ENCODE data around the gene LCORL.
"Not testable (repeated sequence)": the region's sequence is repeated elsewhere in the genome, so short reads cannot be mapped to it uniquely, and the experiment has no call there.

The LCORL gene

DNA sequence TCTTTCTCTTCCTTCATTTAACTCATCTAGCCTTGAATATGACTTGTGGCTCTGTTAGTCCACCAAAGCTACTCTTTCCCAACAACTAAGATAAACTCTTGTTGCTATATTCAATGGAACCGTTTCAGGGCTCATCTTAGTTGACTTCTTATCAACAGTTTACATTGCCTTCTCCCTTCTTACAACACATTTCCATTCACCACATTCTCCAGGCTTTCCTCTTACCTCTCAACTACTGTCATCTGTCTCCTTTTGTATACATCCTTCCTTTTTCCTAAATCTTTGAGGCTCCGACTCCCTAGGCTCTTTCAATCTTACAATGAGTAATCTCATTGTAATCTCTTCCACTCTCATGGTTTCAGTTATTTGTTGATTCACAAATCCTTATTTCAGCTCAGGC, 152.2 kb downstream of the LCORL start:
- H3K4me3 ChIP-seq (ENCODE audit: low read length), result no peak overlapping the region
- H3K9me3 ChIP-seq (ENCODE audit: control insufficient read depth, low read length), result no peaks in the 10 kb centered on the region
- H3K9ac ChIP-seq (ENCODE audit: low read length), result no peak overlapping the region
- no peaks in the 10 kb centered on the region for H3K36me3 ChIP-seq (ENCODE audit: control insufficient read depth, insufficient read depth, low read length)
- H3K27me3 ChIP-seq (ENCODE audit: control insufficient read depth, insufficient read depth, low read length), result no peaks in the 10 kb centered on the region
- no peaks in the 10 kb centered on the region for H3K4me1 ChIP-seq (ENCODE audit: control insufficient read depth, insufficient read depth, low read length)

DNA sequence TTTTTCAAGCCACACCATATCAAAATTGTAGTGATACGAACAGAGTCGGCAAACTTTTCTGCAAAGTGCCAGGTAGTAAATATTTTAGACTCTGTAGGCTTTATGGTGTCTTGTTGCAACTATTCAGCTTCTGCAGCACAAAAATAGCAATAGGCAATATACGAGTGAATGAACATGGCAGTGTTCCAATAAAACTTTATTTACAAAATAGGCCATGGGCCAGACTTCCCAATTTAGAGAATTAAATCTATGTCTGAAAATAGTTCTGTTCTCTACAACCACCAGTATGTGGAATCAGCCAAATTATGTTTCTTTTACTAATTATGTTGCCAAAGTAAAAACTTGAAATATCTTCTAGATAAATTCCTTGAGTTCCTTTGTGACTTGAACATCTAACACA, 154.3 kb downstream of the LCORL start:
- H3K9ac ChIP-seq (ENCODE audit: low read length), result no peak overlapping the region
- no peaks in the 10 kb centered on the region for H3K4me1 ChIP-seq (ENCODE audit: control insufficient read depth, insufficient read depth, low read length)
- no peak overlapping the region for H3K4me3 ChIP-seq (ENCODE audit: low read length)
- H3K36me3 ChIP-seq (ENCODE audit: control insufficient read depth, insufficient read depth, low read length), result no peaks in the 10 kb centered on the region
- no peaks in the 10 kb centered on the region for H3K27me3 ChIP-seq (ENCODE audit: control insufficient read depth, insufficient read depth, low read length)
- no peaks in the 10 kb centered on the region for H3K9me3 ChIP-seq (ENCODE audit: control insufficient read depth, low read length)

DNA sequence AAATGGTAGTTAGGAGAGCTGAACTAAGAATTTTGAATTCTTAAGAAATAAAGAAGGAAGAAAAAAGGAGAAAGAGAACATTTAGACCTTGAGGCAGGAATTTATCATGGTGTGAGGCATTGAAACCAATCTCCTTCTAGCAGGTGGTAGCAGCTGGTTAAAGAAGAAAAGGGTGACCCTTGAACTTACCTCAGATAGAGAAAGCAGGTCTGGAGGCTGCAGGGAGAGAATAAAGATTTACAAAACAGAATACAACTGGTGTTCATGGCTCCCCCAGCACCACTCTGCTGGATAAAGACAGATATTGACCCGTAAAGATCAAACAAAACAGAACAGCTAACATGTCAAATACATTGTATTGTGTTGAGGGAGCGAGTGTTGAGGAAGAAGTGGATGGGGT, 154.7 kb downstream of the LCORL start:
- no peaks in the 10 kb centered on the region for H3K36me3 ChIP-seq (ENCODE audit: control insufficient read depth, insufficient read depth, low read length)
- no peak overlapping the region for H3K9ac ChIP-seq (ENCODE audit: low read length)
- no peaks in the 10 kb centered on the region for H3K27me3 ChIP-seq (ENCODE audit: control insufficient read depth, insufficient read depth, low read length)
- no peaks in the 10 kb centered on the region for H3K4me1 ChIP-seq (ENCODE audit: control insufficient read depth, insufficient read depth, low read length)
- no peak overlapping the region for H3K4me3 ChIP-seq (ENCODE audit: low read length)
- no peaks in the 10 kb centered on the region for H3K9me3 ChIP-seq (ENCODE audit: control insufficient read depth, low read length)

DNA sequence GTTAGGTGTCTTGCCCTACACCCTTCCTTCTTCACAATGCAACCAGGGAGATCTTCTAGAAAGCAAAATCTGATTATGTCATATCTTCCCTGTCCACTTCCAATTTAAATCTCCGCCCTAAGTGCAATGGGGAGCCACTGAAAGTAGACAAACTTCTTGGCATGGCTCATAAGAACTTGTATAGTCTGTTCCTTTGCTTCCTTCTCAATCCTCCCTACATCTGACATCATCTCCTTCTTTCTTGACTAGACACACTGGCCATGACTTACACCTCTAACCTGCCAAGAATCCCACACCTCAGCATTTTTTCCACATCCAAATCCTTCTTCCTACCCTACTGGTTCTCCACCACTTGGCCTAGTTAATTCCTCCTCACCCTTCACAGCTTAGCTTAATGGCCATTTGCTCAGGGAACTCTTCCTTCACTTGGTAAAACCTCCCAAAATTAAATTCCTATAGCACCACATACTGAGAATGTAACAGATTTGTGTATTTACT, 155.6 kb downstream of the LCORL start:
- Histone ChIP-seq H3K27me3 (ENCODE audit: control insufficient read depth, insufficient read depth, low read length) (no peaks in the 10 kb centered on the region), H3K4me1 (ENCODE audit: control insufficient read depth, insufficient read depth, low read length) (no peaks in the 10 kb centered on the region), H3K4me3 (ENCODE audit: low read length) (no peak overlapping the region), H3K9ac (ENCODE audit: low read length) (no peak overlapping the region), H3K9me3 (ENCODE audit: control insufficient read depth, low read length) (no peaks in the 10 kb centered on the region), H3K36me3 (ENCODE audit: control insufficient read depth, insufficient read depth, low read length) (no peaks in the 10 kb centered on the region)

DNA sequence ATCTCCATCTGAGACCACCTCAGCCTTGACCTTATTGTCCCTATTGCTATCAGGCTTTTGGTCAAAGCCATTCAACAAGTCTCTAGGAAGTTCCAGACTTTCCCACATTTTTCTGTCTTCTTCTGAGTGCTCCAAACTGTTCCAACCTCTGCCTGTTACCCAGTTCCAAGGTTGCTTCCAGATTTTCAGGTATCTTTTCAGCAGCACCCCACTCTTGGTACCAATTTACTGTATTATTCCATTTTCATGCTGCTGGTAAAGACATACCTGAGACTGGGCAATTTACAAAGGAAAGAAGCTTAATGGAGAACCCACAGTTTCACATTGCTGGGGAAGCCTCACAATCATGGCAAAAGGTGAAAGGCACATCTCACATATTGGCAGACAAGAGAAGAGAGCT, 159.6 kb downstream of the LCORL start:
- not testable (repeated sequence) for H3K9ac ChIP-seq (ENCODE audit: low read length); H3K4me1 ChIP-seq (ENCODE audit: control insufficient read depth, insufficient read depth, low read length); H3K9me3 ChIP-seq (ENCODE audit: control insufficient read depth, low read length); H3K4me3 ChIP-seq (ENCODE audit: low read length); H3K27me3 ChIP-seq (ENCODE audit: control insufficient read depth, insufficient read depth, low read length); H3K36me3 ChIP-seq (ENCODE audit: control insufficient read depth, insufficient read depth, low read length)

DNA sequence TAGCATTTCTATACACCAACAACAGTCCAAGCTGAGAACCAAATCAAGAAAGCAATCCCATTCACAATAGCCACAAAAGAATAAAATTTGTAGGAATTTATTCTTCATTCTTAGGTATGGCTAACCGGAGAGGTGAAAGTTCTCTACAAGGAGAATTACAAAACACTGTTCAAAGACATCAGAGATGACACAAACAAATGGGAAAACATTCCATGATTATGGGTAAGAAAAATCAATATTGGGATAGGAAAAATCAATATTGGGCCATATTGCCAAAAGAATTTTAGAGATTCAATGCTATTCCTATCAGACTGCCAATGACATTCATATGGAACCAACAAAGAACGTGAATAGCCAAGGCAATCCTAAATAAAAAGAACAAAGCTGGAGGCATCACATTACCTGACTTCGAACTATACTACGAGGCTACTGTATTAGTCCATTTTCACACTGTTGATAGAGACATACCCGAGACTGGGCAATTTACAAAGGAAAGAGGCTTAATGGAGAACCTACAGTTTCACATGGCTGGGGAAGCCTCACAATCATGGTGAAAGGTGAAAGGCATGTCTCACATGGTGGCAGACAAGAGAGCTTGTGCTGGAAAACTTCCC, 161.7 kb downstream of the LCORL start:
- H3K9me3 ChIP-seq (ENCODE audit: control insufficient read depth, low read length), result no peaks in the 10 kb centered on the region
- H3K27me3 ChIP-seq (ENCODE audit: control insufficient read depth, insufficient read depth, low read length), result no peaks in the 10 kb centered on the region
- no peaks in the 10 kb centered on the region for H3K4me1 ChIP-seq (ENCODE audit: control insufficient read depth, insufficient read depth, low read length)
- no peak overlapping the region for H3K4me3 ChIP-seq (ENCODE audit: low read length)
- H3K36me3 ChIP-seq (ENCODE audit: control insufficient read depth, insufficient read depth, low read length), result no peaks in the 10 kb centered on the region
- H3K9ac ChIP-seq (ENCODE audit: low read length), result no peak overlapping the region

DNA sequence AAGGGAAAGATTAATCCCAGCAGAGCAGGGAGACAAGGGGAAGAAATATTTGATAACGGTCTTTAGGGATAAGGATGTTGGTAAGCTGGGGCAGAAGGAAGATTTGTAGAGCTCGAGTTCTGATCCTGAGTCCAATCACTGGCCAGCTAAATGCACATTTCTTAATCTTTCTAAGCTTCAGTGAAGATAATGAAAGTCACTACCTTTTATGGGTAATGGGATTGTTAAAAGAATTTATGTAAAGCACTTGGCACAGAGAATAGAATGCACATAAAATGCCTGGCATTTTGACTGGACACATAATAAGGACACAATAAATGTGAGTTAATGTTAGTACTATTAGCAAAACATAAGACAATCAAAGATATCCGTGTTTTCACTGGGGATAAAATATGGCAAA, 167.5 kb downstream of the LCORL start:
- Histone ChIP-seq H3K9me3 (ENCODE audit: control insufficient read depth, low read length) (no peaks in the 10 kb centered on the region), H3K4me1 (ENCODE audit: control insufficient read depth, insufficient read depth, low read length) (no peaks in the 10 kb centered on the region), H3K4me3 (ENCODE audit: low read length) (no peak overlapping the region), H3K36me3 (ENCODE audit: control insufficient read depth, insufficient read depth, low read length) (no peaks in the 10 kb centered on the region), H3K9ac (ENCODE audit: low read length) (no peak overlapping the region), H3K27me3 (ENCODE audit: control insufficient read depth, insufficient read depth, low read length) (no peaks in the 10 kb centered on the region)

DNA sequence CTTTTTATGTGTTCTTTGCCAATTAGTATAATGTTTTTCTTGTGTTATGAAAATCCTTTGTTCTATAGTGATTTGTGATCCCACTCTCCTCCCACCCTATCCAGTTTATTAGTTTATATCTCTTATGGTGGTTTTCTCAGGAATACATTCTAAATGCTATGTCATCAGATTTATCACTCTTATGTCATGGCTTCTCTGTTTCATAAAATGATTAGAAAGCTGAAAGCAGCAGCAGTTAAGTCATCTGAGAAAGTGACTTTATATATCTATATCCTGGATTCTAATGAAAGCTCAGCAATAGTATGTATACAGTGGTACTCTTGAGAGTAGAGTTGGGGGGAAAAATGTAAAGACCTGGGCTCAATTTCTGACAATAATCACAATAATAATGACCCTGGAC, 169.6 kb downstream of the LCORL start:
- no peak overlapping the region for H3K4me3 ChIP-seq (ENCODE audit: low read length)
- no peaks in the 10 kb centered on the region for H3K27me3 ChIP-seq (ENCODE audit: control insufficient read depth, insufficient read depth, low read length)
- H3K4me1 ChIP-seq (ENCODE audit: control insufficient read depth, insufficient read depth, low read length), result no peaks in the 10 kb centered on the region
- H3K36me3 ChIP-seq (ENCODE audit: control insufficient read depth, insufficient read depth, low read length), result no peaks in the 10 kb centered on the region
- no peaks in the 10 kb centered on the region for H3K9me3 ChIP-seq (ENCODE audit: control insufficient read depth, low read length)
- no peak overlapping the region for H3K9ac ChIP-seq (ENCODE audit: low read length)

DNA sequence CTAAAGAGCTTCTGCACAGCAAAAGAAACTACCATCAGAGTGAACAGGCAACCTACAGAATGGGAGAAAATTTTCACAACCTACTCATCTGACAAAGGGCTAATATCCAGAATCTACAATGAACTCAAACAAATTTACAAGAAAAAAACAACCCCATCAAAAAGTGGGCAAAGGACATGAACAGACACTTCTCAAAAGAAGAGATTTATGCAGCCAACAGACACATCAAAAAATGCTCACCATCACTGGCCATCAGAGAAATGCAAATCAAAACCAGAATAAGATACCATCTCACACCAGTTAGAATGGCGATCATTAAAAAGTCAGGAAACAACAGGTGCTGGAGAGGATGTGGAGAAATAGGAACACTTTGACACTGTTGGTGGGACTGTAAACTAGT, 171.3 kb downstream of the LCORL start:
- H3K27me3 ChIP-seq (ENCODE audit: control insufficient read depth, insufficient read depth, low read length); H3K4me3 ChIP-seq (ENCODE audit: low read length); H3K4me1 ChIP-seq (ENCODE audit: control insufficient read depth, insufficient read depth, low read length); H3K36me3 ChIP-seq (ENCODE audit: control insufficient read depth, insufficient read depth, low read length); H3K9ac ChIP-seq (ENCODE audit: low read length); H3K9me3 ChIP-seq (ENCODE audit: control insufficient read depth, low read length): not testable (repeated sequence)

DNA sequence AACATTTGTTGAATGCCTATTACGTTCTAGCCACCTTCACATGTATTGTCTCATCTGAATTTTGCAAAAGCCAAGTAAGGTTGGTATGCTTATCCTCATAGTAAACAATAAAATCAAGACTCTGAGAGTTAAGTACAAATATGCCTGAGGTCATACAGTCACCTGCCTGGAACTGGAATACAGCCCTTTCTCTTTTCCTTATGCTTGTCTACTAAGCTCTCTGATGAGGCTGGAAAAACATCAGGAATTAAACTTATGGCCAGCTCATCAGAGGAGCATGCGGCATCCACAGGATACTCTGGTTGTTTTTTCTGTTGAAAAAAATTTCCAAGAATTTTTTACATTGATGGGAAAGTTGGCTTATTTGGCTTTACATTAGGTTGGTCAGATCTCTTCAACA, 175.3 kb downstream of the LCORL start:
- Histone ChIP-seq H3K9me3 (ENCODE audit: control insufficient read depth, low read length) (no peaks in the 10 kb centered on the region), H3K4me3 (ENCODE audit: low read length) (no peak overlapping the region), H3K36me3 (ENCODE audit: control insufficient read depth, insufficient read depth, low read length) (no peaks in the 10 kb centered on the region), H3K9ac (ENCODE audit: low read length) (no peak overlapping the region), H3K27me3 (ENCODE audit: control insufficient read depth, insufficient read depth, low read length) (no peaks in the 10 kb centered on the region), H3K4me1 (ENCODE audit: control insufficient read depth, insufficient read depth, low read length) (no peaks in the 10 kb centered on the region)

DNA sequence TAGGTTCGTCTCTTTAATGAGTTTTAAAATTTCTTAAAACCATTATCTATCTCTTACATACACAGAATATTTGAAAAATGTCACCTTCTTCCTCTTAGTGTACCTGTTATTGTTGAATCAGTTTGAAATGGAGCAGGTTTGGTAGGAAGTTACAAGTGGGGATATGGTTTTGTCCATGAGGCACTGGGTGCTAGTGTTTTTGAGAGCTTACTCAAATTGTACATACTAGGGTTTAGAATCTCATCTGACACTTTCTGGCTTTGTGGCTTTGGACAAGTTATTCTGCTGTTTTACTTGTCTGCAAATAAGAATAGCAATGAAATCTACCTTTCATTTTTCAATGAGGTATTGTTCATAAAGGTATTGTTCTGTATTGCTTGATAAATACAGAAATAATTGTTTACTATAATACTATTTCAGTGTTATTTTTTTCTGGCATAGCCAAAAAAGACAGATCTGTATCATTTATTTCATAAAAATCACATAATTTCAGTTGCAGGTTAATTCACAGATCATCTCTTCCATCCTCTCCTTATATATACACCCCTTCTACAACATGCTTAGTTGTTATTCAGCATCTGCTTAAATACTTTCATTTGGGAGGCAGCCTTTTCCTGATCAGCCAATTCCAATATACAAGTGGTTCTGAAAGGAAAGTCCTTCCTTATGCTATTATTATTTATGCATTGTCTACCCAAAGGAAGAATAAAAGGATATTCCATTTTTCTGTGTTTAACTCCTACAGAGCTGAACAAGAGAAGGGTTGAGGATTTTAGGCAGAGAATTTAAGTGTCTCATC, 197.5 kb downstream of the LCORL start:
- Histone ChIP-seq H3K9ac (ENCODE audit: low read length) (no peak overlapping the region), H3K27me3 (ENCODE audit: control insufficient read depth, insufficient read depth, low read length) (no peaks in the 10 kb centered on the region), H3K4me3 (ENCODE audit: low read length) (no peak overlapping the region), H3K4me1 (ENCODE audit: control insufficient read depth, insufficient read depth, low read length) (no peaks in the 10 kb centered on the region), H3K36me3 (ENCODE audit: control insufficient read depth, insufficient read depth, low read length) (no peaks in the 10 kb centered on the region), H3K9me3 (ENCODE audit: control insufficient read depth, low read length) (no peaks in the 10 kb centered on the region)

DNA sequence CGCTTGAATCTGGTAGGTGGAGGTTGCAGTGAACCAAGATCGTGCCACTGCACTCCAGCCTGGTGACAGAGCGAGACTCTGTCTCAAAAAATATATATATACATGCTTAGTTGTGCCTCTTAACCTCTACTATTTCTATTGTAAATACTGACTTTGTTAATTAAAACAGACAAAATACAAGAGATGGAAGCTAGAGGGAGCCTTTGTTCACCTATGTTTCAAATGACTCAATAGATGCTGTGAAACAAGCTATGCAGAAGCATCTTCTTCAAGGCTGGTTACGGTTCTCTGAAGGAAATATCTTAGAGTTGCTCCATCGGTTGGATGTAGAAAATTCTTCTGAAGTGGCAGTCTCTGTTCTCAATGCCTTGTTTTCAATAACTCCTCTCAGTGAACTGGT, 204.5 kb downstream of the LCORL start:
- H3K4me3 ChIP-seq (ENCODE audit: low read length), result no peak overlapping the region
- H3K9me3 ChIP-seq (ENCODE audit: control insufficient read depth, low read length), result no peaks in the 10 kb centered on the region
- H3K36me3 ChIP-seq (ENCODE audit: control insufficient read depth, insufficient read depth, low read length), result no peaks in the 10 kb centered on the region
- H3K27me3 ChIP-seq (ENCODE audit: control insufficient read depth, insufficient read depth, low read length), result no peaks in the 10 kb centered on the region
- no peak overlapping the region for H3K9ac ChIP-seq (ENCODE audit: low read length)
- H3K4me1 ChIP-seq (ENCODE audit: control insufficient read depth, insufficient read depth, low read length), result no peaks in the 10 kb centered on the region
